AML-193 (cell line): Measurements from ENCODE around the gene AP2A2.

Experiments used
- DNase-seq, 2 experiments: peaks; one replicate each; lab custom pipeline; 2025; lab: John Stamatoyannopoulos, UW

AP2A2 gene

DNA sequence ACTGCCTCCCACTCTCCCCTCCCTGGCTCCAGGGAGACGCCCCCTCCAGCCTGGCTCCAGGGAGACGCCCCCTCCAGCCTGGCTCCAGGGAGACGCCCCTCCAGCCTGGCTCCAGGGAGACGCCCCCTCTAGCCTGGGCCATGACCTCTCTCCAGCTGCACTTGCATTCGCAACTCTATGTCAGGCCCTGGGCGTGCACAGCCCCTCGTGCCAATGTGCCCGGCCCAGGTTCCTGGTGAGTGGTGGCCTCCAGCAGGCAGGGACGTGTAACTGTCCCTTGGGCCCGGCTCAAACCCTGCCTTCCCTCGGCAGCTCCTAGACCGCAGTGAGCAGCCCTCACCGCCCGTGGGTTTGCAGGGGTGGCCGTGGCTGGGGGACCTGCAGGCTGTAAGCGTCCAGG is 104.0 kb downstream of the AP2A2 start:
- no peak for DNase-seq

DNA sequence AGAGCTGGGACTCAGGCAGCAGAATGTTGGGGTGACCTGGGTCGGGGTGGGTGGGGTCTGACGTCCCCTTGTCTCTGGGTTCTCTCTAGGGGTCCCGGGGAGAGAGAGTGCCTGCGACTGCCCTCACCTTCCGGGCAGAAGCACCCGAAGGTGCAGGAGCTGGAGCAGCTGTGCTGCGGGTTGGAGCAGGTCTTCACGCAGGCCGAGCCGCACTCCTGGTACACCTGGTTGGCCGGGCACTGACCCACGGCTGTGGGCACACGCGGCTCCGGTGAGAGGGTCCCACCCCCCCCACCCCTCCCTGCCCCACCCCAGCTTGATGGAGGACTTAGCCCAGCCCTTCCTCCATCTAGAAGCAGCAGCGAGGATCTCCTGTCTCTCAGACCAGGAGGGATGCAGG is 104.4 kb downstream of the AP2A2 start:
- no peak for DNase-seq

DNA sequence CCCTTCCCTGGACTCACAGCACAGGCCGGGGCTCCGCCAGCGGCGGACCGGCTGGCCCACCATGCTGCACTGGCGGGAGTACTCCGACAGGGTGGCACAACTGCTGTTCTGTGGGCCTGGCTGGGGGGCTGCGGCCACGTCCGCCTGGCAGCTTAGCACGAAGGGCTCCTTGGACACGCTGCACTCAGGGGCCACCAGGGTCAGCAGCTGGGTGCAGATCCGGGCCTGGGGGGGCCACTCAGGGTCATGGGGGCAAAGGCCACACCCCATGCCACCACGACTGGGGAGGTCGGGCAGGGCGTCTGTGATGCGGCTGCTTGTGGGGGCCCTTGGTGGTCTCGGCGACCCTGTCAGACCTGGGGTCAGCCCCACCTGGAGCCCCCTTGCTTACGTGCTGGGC is 104.9 kb downstream of the AP2A2 start:
- no peak for DNase-seq

DNA sequence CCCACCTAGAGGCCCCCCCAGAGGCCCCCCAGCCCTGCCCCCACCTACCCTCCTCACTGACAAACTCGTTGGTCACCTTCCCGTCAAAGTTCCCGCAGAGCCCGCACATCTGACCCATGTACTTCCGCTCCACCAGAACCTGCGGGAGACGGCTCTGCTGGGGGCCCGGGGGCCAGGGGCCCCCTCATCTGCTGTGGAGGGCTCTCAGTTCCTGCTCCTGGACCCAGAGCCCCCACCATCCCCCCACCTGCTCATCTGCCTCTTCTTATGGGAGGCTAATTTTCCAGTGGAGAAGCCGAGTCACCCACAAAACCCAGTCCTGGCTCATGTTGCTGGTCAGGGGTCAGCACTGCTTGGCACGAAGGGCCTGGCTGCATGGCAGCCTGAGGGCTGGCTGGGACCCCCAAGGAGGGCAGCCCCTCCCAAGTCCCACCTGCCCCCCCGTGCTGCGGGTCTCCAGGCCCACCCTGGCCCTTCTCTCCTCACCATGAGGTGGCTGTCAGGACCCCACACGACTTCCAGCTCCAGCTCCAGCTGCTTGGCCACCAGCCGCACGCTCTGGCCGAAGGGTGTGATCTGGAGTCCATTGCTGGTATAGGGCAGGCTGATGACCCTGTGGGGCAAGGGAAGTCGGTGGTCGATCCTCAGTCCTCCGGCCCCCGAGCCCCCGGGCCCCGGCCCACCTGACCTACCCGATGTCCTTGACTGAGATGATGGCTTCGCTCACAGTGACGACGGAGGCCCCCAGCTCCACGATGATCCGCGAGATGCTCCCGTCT is 105.6 kb downstream of the AP2A2 start:
- DNase-seq: no peak

GRCh38 chr11:1032310-1032891 is 106.7 kb downstream of the AP2A2 start:
- no peak for DNase-seq

GRCh38 chr11:1033016-1033798 is 107.5 kb downstream of the AP2A2 start:
- DNase-seq: no peak

- no peak for DNase-seq
Observed at GRCh38 chr11:1034001-1034400, 108.3 kb downstream of the AP2A2 start.

GRCh38 chr11:1034456-1035295 is 109.0 kb downstream of the AP2A2 start:
- DNase-seq: no peak

DNA sequence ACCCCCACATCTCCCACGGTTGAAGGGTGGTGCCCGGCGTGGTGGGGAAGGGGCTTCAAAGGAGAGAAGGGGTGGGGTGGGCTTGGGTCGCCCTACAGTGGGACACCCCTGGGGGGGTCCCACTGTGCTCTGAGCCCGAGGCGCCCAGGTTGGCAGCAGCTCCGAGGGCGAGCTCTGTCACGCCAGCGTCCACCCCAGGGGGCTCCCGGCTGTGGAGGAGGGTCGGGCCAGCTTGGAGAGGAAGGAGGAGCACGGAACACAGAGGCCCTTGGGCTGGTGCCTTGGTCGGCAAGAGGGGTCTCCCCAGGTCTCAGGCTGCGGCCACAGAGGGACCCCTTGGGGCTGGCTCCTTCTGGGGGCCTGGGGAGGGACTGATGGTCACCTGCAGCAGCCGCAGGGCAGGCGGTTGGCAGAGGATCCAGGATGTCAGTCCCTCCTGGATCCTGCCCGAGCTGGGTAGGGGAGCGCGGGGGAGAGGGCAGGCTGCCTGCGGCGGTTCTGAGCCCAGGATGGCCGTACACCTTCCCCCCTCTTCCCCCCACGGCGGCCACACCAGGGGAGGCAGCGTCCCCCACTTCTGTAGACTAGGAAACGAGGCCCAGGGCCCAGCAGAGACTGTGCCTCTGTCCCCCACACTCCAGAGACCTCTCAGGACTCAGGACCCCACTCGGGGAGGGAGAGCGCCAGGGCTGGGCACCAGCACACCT is 110.1 kb downstream of the AP2A2 start:
- DNase-seq: no peak

DNA sequence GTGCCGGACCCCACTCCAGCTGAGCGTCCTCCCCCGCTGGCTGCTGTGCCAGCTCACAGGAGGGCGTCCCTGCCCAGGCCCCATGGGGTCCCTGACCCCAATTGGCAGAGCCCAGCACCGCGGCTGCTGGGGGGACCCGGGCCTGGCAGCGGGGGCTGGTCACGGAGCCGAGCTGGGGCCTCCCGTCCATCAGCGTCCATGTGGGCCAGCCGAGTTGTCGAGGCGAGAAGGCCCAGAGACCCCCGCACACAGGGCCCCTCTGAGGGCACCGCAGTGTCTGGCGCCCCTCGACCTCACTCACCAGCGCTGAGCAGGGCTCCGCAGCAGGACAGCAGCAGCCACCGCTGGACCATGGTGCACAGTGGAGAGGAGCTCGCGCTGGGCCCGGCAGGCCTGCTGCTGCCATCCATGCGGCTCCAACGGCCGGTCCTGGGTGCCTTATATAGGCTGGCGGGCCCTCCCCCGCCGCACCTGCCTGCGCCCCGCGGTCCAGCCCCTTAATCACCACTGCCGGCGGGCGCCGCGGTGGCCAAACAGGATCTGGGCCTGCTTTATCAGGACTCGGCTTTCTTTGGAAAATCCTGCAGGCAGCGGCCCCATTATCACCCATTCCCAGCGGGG is 110.7 kb downstream of the AP2A2 start, which contains the start of gene MUC6:
MUC6 (minus strand) TSS at position 416 of the 621 bp plus-strand sequence; CDS start at position 353, 63 bp downstream.
- DNase-seq: no peak

DNA sequence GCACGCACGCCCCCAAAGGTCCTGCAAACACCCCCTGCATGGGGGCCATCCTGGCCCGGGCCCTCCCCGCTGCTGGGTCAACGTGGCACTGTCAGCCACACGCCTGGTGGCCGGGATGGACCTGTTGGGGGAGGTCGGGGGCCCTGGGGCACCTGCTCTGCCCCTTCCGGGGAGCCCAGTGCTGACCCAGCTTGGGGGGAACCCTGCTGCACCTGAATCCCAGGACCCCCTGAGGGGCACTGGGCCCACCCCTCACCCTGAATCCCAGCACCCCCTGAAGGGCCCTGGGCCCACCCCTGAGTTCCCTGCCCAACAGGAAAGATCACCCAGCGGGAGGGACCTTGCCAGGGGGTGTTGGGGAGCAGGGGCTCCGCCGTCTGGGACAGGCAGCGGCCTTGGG is 111.3 kb downstream of the AP2A2 start:
- DNase-seq: no peak

GRCh38 chr11:1037506-1038055 is 111.9 kb downstream of the AP2A2 start:
- DNase-seq: no peak

DNA sequence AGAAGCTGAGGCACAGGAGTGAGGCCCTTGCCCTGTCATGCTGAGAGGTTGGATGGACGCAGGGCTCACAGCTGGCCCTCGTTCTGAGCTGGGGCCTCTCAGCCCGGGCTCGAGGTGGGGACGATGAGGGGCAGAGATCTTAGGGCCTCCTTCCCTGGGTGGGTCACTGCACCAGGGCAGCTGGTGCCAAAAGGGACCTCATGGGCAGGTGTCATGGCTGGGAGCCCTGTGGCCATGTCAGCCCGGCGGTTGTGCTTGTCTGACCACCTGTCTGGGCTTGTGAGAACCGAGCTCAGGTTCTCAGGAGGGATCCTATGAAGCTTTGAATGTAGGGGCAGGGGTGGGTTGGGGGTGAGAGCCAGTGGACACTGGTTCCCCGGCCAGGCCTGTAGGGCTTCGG is 112.7 kb downstream of the AP2A2 start:
- DNase-seq: no peak

- no peak for DNase-seq
Observed at GRCh38 chr11:1038921-1039320, 113.3 kb downstream of the AP2A2 start.

DNA sequence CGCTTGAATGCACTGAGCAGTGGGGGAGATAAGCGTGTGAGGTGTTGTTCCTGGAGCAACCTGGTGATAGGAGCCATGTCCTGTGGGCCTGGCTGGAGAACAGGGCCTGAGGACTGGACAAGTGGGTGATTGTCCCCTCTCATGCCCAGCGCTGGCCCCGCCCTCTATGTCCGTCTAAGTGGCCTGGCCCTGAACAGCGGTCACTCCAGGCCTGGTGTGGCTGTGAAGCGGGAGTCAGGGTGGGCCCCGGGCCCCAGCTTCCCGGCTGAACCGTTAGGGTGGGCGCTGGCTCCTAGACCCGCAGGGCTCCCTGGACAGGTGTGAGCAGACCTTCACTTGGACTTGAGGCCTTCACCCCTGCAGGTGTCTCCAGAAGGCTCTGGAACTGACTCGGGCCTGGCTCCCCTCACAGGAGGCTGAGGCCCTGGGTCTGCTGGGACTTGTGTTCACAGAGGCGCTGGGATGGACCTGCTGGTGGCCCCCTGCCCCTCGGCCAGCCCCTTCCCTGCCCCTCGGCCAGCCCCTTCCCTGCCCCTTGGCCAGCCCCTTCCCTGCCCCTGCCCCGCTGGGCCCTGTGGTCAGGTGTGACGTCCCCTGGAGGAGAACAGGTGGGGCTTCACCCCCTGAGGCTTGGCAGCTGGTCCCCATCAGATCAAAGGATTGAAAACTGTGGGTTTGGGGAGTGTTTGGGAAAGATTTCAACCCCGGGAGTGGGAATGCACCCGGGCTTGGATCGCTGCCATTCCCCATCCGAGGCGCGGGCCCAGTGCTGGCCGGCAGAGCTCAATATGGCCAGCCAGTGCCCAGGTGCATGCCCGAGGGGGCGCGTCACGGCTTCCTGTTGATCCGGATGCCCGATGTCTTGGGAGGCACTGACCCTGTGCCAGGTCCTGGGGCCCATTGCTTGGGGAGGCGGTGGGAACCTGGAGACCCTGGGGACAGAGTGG is 114.1 kb downstream of the AP2A2 start:
- DNase-seq: no peak

DNA sequence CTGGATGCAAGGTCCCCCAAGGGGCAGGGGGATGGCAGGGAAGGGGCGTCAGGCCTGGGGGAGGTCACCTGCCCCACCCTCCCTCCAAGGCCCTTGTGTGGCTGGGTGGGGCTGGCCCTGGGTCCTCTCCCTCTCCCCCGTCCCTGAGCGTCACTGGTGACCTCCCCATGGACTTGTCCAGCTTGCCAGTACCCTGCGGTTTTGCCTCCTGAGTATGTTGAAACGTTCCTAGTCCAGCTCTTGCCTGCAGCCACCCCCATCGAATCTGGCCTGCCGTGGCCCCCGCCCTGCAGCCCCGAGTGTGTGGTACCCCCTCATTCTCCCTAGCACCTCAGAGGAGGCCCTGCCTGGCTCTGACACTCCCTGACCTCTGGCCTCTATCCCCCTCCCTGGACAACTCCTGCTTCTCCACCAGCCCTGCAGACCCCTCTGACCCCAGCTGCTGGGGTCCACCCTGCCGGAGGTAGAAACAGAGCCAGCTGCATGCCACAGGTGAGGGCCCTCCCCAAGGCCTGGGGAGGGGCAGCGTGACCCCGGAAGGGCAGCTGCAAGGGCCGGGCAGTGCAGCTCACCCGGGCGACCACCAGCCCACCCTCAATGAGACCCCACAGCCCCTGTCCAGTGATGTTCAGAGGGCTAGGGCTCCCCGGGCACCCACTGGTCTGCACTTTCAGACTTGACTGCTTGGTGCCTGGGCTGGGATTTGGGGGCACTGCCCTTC is 114.9 kb downstream of the AP2A2 start:
- DNase-seq: no peak

GRCh38 chr11:1041149-1041467 is 115.4 kb downstream of the AP2A2 start:
- DNase-seq: no peak

- no peak for DNase-seq
Observed at GRCh38 chr11:1041471-1041870, 115.8 kb downstream of the AP2A2 start.
